Vagina (tissue), 2 donors: ENCODE results near the gene DMD. TPM values are rescaled to one million over a fixed set of nuclear protein-coding genes. Genes with fewer than 3 reads are reported as not detected.

Experiments used
- DNase-seq, 2 donors: peaks; one replicate each; pipeline ENCODE4 v3.0.0-alpha.2; 2017; ENCODE audit errors: extremely low spot score in 2 of 2
- H3K27ac ChIP-seq: fragments of 200-600 bp; sonication (generic); one replicate; pipeline ENCODE4 v1.5.1; 2019
- H3K27me3 ChIP-seq: fragments of 200-600 bp; sonication (generic); one replicate; pipeline ENCODE4 v1.5.1; 2019
- H3K36me3 ChIP-seq, 2 donors: fragments of 200-600 bp; sonication (generic); one replicate each; pipeline ENCODE4 v1.5.1; 2017 to 2019
- H3K4me1 ChIP-seq: fragments of 200-600 bp; sonication (generic); one replicate; pipeline ENCODE4 v1.5.1; 2019
- H3K4me3 ChIP-seq, 2 donors: fragments of 200-600 bp; sonication (generic); 1 replicate in 1 of 2; 2 replicates in 1 of 2; pipeline ENCODE4 v1.5.1; 2016 to 2019
- H3K9me3 ChIP-seq: fragments of 200-600 bp; sonication (generic); one replicate; pipeline ENCODE4 v1.5.1; 2019
- CTCF ChIP-seq, 3 experiments: fragments of 450-650 bp in 2 of 3; fragments of 200-600 bp in 1 of 3; sonication (generic) in 1 of 3; IDR thresholded peaks; one replicate each; pipeline ENCODE4 v1.5.1; 2017 to 2019; ENCODE audit warnings: antibody characterized with exemption in 3 of 3, mild to moderate bottlenecking in 2 of 3, moderate library complexity in 2 of 3
- POLR2A ChIP-seq, 2 donors: fragments of 450-650 bp; IDR thresholded peaks; one replicate each; pipeline ENCODE4 v1.6.1; 2017; ENCODE audit warnings: antibody characterized with exemption in 2 of 2, mild to moderate bottlenecking in 2 of 2, moderate library complexity in 2 of 2
- POLR2AphosphoS5 ChIP-seq, 2 donors: sonication (generic); formaldehyde crosslinking; IDR thresholded peaks; one replicate each; pipeline ENCODE4 v1.9.0; 2017; ENCODE audit warnings: antibody characterized with exemption in 2 of 2, mild to moderate bottlenecking in 2 of 2, low read depth in 1 of 2; ENCODE audit not compliant: insufficient read depth in 1 of 2
- intact Hi-C: fragments of 100-400 bp; cut with DNase I; formaldehyde crosslinking; loops from one replicate; pipeline ENCODE4 v1.15.1; 2023
- total RNA-seq: library from RNA; depleted of rRNA; stranded (reverse); fragments of >200 nt; gene quantifications from one replicate; pipeline ENCODE4 v1.2.3, GENCODE V29; 2016

DMD gene
- total RNA-seq, 1 donor from 2014 or later: 25.8 TPM

GRCh38 chrX:31130457-31131220 lies 2080.7 kb downstream of the DMD start:
- H3K27me3 ChIP-seq: no peaks in the 10 kb centered on the region
- no peak overlapping the region for H3K27ac ChIP-seq
- H3K4me1 ChIP-seq: no peaks in the 10 kb centered on the region
- intact Hi-C loops: no loop called here
- TF ChIP-seq POLR2A (IDR thresholded peaks at IDR 0.05) (no peak), POLR2AphosphoS5 (IDR thresholded peaks at IDR 0.05; ENCODE audit: insufficient read depth in 1 of 2, low read depth in 1 of 2) (no peak), CTCF (IDR thresholded peaks at IDR 0.05) (no peak)
- no peak overlapping the region for H3K4me3 ChIP-seq
- no peak for DNase-seq
- H3K9me3 ChIP-seq: no peaks in the 10 kb centered on the region
- no peaks in the 10 kb centered on the region for H3K36me3 ChIP-seq

- Histone ChIP-seq H3K4me1 (no peaks in the 10 kb centered on the region), H3K4me3 (no peak overlapping the region), H3K9me3 (no peaks in the 10 kb centered on the region), H3K36me3 (no peaks in the 10 kb centered on the region), H3K27ac (no peak overlapping the region), H3K27me3 (no peaks in the 10 kb centered on the region)
- DNase-seq: no peak
- intact Hi-C loops: no loop called here
- TF ChIP-seq CTCF (IDR thresholded peaks at IDR 0.05) (no peak), POLR2A (IDR thresholded peaks at IDR 0.05) (no peak), POLR2AphosphoS5 (IDR thresholded peaks at IDR 0.05; ENCODE audit: insufficient read depth in 1 of 2, low read depth in 1 of 2) (no peak)
Observed at GRCh38 chrX:31128855-31129254, 2082.5 kb downstream of the DMD start.

- intact Hi-C loops: no loop called here
- no peak for DNase-seq
- no peak overlapping the region for H3K4me3 ChIP-seq
- TF ChIP-seq CTCF (IDR thresholded peaks at IDR 0.05) (no peak), POLR2AphosphoS5 (IDR thresholded peaks at IDR 0.05; ENCODE audit: insufficient read depth in 1 of 2, low read depth in 1 of 2) (no peak), POLR2A (IDR thresholded peaks at IDR 0.05) (no peak)
- H3K4me1 ChIP-seq: no peaks in the 10 kb centered on the region
- H3K27ac ChIP-seq: no peak overlapping the region
- H3K27me3 ChIP-seq: no peaks in the 10 kb centered on the region
- no peaks in the 10 kb centered on the region for H3K36me3 ChIP-seq
- no peaks in the 10 kb centered on the region for H3K9me3 ChIP-seq
Observed at GRCh38 chrX:31127716-31128115, 2083.6 kb downstream of the DMD start.

- Histone ChIP-seq H3K27ac (no peak overlapping the region), H3K4me3 (no peak overlapping the region), H3K27me3 (no peaks in the 10 kb centered on the region), H3K36me3 (no peaks in the 10 kb centered on the region), H3K4me1 (no peaks in the 10 kb centered on the region), H3K9me3 (no peaks in the 10 kb centered on the region)
- intact Hi-C loops: no loop called here
- TF ChIP-seq POLR2A (IDR thresholded peaks at IDR 0.05): no peak
- no peak for DNase-seq
Observed at GRCh38 chrX:31126205-31126604, 2085.1 kb downstream of the DMD start.

- no peaks in the 10 kb centered on the region for H3K27me3 ChIP-seq
- H3K27ac ChIP-seq: no peak overlapping the region
- no peak for DNase-seq
- TF ChIP-seq POLR2AphosphoS5 (IDR thresholded peaks at IDR 0.05; ENCODE audit: insufficient read depth in 1 of 2, low read depth in 1 of 2) (no peak), POLR2A (IDR thresholded peaks at IDR 0.05) (no peak), CTCF (IDR thresholded peaks at IDR 0.05) (no peak)
- intact Hi-C loops: no loop called here
- H3K4me3 ChIP-seq: no peak overlapping the region
- H3K36me3 ChIP-seq: no peaks in the 10 kb centered on the region
- no peaks in the 10 kb centered on the region for H3K9me3 ChIP-seq
- H3K4me1 ChIP-seq: no peaks in the 10 kb centered on the region
Observed at GRCh38 chrX:31124536-31124935, 2086.8 kb downstream of the DMD start.
